Measurements from ENCODE around the gene NCKAP5.

GRCh38 chr2:133218204-133218603 lies 350.1 kb downstream of the NCKAP5 start:
- no peak for TF ChIP-seq CTCF (IDR thresholded peaks at IDR 0.05; ENCODE audit: low read depth, low read length)
- no peak for TF ChIP-seq MAX (IDR thresholded peaks at IDR 0.05; ENCODE audit: low read depth, low read length)
- TF ChIP-seq POLR2A (IDR thresholded peaks at IDR 0.05; ENCODE audit: extremely low read depth, insufficient read length): no peak
- TF ChIP-seq MYC (IDR thresholded peaks at IDR 0.05; ENCODE audit: low read depth, low read length): no peak

All from NB4 (cell line).